AG08395 (cell line): ENCODE data around the gene RGS9.

Source experiments
- DNase-seq: peaks from one replicate; pipeline ENCODE4 v3.0.0; 2012; ENCODE audit warnings: mixed read lengths, low spot score

The RGS9 gene

DNA sequence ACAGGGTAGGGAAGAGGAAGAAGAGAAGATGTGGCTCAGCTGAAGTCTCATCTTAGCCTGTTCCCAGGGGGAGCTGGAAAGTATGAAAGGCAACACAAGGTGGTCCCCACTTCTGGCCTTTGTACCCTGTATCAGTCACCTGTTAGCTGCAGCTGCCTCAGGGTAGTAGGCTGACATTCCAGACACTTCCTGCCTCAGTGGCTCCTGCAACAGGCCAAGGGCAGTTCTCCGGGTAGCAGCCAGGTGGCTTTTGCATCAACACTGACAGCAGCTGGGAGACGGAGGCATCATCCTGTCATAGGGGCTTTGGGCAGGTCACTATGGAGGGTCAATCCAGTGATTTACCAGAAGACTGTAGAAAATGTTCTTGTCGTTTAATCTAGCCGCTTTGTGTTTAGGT is 124.0 kb downstream of the RGS9 start:
- DNase-seq = no peak

- DNase-seq = peak; percentile 48
Observed at GRCh38 chr17:65261682-65262636, 124.8 kb downstream of the RGS9 start.

GRCh38 chr17:65265276-65265675 is 128.1 kb downstream of the RGS9 start:
- no peak for DNase-seq

- DNase-seq = peak; percentile 30
Observed at GRCh38 chr17:65268832-65269231, 131.7 kb downstream of the RGS9 start.

- no peak for DNase-seq
Observed at GRCh38 chr17:65270499-65271253, 133.5 kb downstream of the RGS9 start.

GRCh38 chr17:65271296-65271695 is 134.1 kb downstream of the RGS9 start:
- no peak for DNase-seq
